ENCODE measurements around the gene ZBTB12.
"Not testable (repeated sequence)": the region's sequence is repeated elsewhere in the genome, so short reads cannot be mapped to it uniquely, and the experiment has no call there.

Gene ZBTB12

GRCh38 chr6:31851980-31852718 is 49.7 kb downstream of the ZBTB12 start:
- DNase-seq (ENCODE audit: extremely low read depth in 1 of 2, low read depth in 1 of 2) = not testable (repeated sequence)

GRCh38 chr6:31851485-31851832 is 50.4 kb downstream of the ZBTB12 start:
- DNase-seq (ENCODE audit: extremely low read depth in 1 of 2, low read depth in 1 of 2) = no peak

GRCh38 chr6:31850765-31851484 is 51.0 kb downstream of the ZBTB12 start:
- no peak for DNase-seq (ENCODE audit: extremely low read depth in 1 of 2, low read depth in 1 of 2)

All from stimulated activated CD8-positive, alpha-beta memory T cell treated with anti-CD3 and anti-CD28 coated beads, Interleukin-7, amount 100 ng/mL, for 48 hours (primary cell).